HepG2 (cell line): ENCODE results near the gene ITGB2. TPM values are rescaled to one million over a fixed set of nuclear protein-coding genes. Genes with fewer than 3 reads are reported as not detected.

Experiments
- ASH2L ChIP-seq: fragments of 300-600, 200-600 bp; sonication (generic); IDR thresholded peaks from 2 replicates; pipeline ENCODE4 v1.7.0; 2017; ENCODE audit warnings: low read depth, mild to moderate bottlenecking, moderate library complexity, mixed read lengths, low read length; ENCODE audit not compliant: insufficient read length
- ETV5 ChIP-seq: IDR thresholded peaks from 2 replicates; pipeline ENCODE4 v1.6.1; 2018; ENCODE audit warnings: missing biosample characterization, missing genetic modification reagents, inconsistent platforms, borderline replicate concordance
- PBX2 ChIP-seq: IDR thresholded peaks from 2 replicates; pipeline ENCODE4 v1.6.1; 2016; ENCODE audit warnings: control low read depth
- USF2 ChIP-seq, 2 experiments: sonication (generic) in 1 of 2; formaldehyde crosslinking in 1 of 2; IDR thresholded peaks; 2 replicates each; pipeline versions ENCODE4 v1.5.1 to v1.6.1; 2011 to 2020; ENCODE audit warnings: borderline replicate concordance in 1 of 2, low read depth in 1 of 2, low read length in 1 of 2, mild to moderate bottlenecking in 1 of 2, missing genetic modification reagents in 1 of 2, moderate library complexity in 1 of 2
- ZBTB21 ChIP-seq: sonication (generic); formaldehyde crosslinking; IDR thresholded peaks from 2 replicates; pipeline ENCODE4 v1.4.0; 2020; ENCODE audit warnings: missing genetic modification reagents
- ZBTB38 ChIP-seq: sonication (generic); formaldehyde crosslinking; IDR thresholded peaks from 2 replicates; pipeline ENCODE4 v1.5.1; 2020; ENCODE audit warnings: mild to moderate bottlenecking, missing genetic modification reagents
- ZFP36L2 ChIP-seq: sonication (generic); formaldehyde crosslinking; IDR thresholded peaks from 2 replicates; pipeline ENCODE4 v1.4.0; 2020; ENCODE audit warnings: missing genetic modification reagents
- ZNF318 ChIP-seq: sonication (generic); formaldehyde crosslinking; IDR thresholded peaks from 2 replicates; pipeline ENCODE4 v1.4.0; 2020; ENCODE audit warnings: mild to moderate bottlenecking, missing genetic modification reagents
- ZNF460 ChIP-seq: sonication (generic); formaldehyde crosslinking; IDR thresholded peaks from 2 replicates; pipeline ENCODE4 v1.5.1; 2020; ENCODE audit warnings: missing genetic modification reagents, mild to moderate bottlenecking, borderline replicate concordance
- polyA plus RNA-seq, 8 experiments: library from polyadenylated mRNA; depleted of rRNA in 3 of 8; stranded (reverse) in 7 of 8; unstranded in 1 of 8; fragments of >200 nt; fragmentation: Illumina TruSeq in 4 of 8; extraction: Trizol in 4 of 8; gene quantifications; 2 replicates each; pipeline versions ENCODE4 v1.2.1 to v1.2.3, GENCODE V29; 2011 to 2016; ENCODE audit warnings: low read depth in 4 of 8, missing spikeins in 1 of 8, mixed read lengths in 1 of 8; ENCODE audit not compliant: insufficient read depth in 1 of 8
- total RNA-seq, 5 experiments: library from RNA; depleted of rRNA; stranded (reverse); fragments of >200 nt; fragmentation: Illumina TruSeq; extraction: Trizol; gene quantifications; 2 replicates each; pipeline ENCODE4 v1.2.3, GENCODE V29; 2016; ENCODE audit warnings: low read depth in 1 of 5
- TF ChIP-seq, protein P1 (sequence below): sonication (generic); formaldehyde crosslinking; IDR thresholded peaks from 2 replicates; pipeline ENCODE4 v1.5.0; 2020; ENCODE audit warnings: mild to moderate bottlenecking, missing genetic modification reagents, borderline replicate concordance
- TF ChIP-seq, protein P2 (sequence below): sonication (generic); formaldehyde crosslinking; IDR thresholded peaks from 2 replicates; pipeline ENCODE4 v1.5.0; 2020; ENCODE audit warnings: missing genetic modification reagents

The ITGB2 gene
- total and polyA plus RNA-seq, 2 of the 13 experiments (the other 11 are each of a cell fraction or from before 2014, with no cell fraction given): 4.2 to 18.0 TPM

- TF ChIP-seq, protein P1, sequence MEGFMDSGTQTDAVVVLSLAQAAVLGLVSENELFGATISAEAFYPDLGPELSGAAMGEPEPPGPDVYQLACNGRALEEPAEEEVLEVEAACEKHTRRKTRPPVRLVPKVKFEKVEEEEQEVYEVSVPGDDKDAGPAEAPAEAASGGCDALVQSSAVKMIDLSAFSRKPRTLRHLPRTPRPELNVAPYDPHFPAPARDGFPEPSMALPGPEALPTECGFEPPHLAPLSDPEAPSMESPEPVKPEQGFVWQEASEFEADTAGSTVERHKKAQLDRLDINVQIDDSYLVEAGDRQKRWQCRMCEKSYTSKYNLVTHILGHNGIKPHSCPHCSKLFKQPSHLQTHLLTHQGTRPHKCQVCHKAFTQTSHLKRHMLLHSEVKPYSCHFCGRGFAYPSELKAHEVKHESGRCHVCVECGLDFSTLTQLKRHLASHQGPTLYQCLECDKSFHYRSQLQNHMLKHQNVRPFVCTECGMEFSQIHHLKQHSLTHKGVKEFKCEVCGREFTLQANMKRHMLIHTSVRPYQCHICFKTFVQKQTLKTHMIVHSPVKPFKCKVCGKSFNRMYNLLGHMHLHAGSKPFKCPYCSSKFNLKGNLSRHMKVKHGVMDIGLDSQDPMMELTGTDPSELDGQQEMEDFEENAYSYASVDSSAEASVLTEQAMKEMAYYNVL (CRISPR knock-in tag): no peak
- no peak for TF ChIP-seq ZBTB21 (CRISPR knock-in tag)
- TF ChIP-seq ZNF460: no peak
- TF ChIP-seq PBX2 (CRISPR knock-in tag): no peak
- no peak for TF ChIP-seq ZFP36L2 (CRISPR knock-in tag)
- no peak for TF ChIP-seq ASH2L
- peak; percentile 60 for TF ChIP-seq USF2 (IDR thresholded peaks at IDR 0.05; ENCODE audit: low read depth, low read length)
- peak; percentile 79; the same call in 1 of the 2 replicates for TF ChIP-seq USF2 (CRISPR knock-in tag; IDR thresholded peaks at IDR 0.05; ENCODE audit: borderline replicate concordance)
- 0 out of 2 replicates have a peak, but pooled peaks have one; percentile 16 for TF ChIP-seq ZBTB38 (CRISPR knock-in tag)
- TF ChIP-seq, protein P2, sequence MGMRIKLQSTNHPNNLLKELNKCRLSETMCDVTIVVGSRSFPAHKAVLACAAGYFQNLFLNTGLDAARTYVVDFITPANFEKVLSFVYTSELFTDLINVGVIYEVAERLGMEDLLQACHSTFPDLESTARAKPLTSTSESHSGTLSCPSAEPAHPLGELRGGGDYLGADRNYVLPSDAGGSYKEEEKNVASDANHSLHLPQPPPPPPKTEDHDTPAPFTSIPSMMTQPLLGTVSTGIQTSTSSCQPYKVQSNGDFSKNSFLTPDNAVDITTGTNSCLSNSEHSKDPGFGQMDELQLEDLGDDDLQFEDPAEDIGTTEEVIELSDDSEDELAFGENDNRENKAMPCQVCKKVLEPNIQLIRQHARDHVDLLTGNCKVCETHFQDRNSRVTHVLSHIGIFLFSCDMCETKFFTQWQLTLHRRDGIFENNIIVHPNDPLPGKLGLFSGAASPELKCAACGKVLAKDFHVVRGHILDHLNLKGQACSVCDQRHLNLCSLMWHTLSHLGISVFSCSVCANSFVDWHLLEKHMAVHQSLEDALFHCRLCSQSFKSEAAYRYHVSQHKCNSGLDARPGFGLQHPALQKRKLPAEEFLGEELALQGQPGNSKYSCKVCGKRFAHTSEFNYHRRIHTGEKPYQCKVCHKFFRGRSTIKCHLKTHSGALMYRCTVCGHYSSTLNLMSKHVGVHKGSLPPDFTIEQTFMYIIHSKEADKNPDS: no peak
- no peak for TF ChIP-seq ETV5 (CRISPR knock-in tag)
- no peak for TF ChIP-seq ZNF318 (CRISPR knock-in tag)
These were observed 83.8 kb downstream of the ITGB2 start (continued) for GRCh38 chr21:44836666-44837471.
